Limb (tissue), 2 donors: Measurements from ENCODE around the gene ABCG1.

Experiments used
- DNase-seq, 2 donors: peaks; one replicate each; pipeline ENCODE4 v3.0.0-alpha.2; 2016; ENCODE audit errors: extremely low spot score in 2 of 2

The ABCG1 gene

GRCh38 chr21:42304556-42305454, 85.9 kb downstream of the ABCG1 start:
- DNase-seq, result no peak

- no peak for DNase-seq
These were observed 86.8 kb downstream of the ABCG1 start for GRCh38 chr21:42305707-42306147.

- DNase-seq, result no peak
These were observed 87.6 kb downstream of the ABCG1 start for GRCh38 chr21:42306366-42307035.

- no peak for DNase-seq
These were observed 88.2 kb downstream of the ABCG1 start for GRCh38 chr21:42307106-42307505.

- no peak for DNase-seq
These were observed 89.4 kb downstream of the ABCG1 start for GRCh38 chr21:42308161-42308913.

GRCh38 chr21:42308914-42309752, 90.2 kb downstream of the ABCG1 start:
- no peak for DNase-seq

GRCh38 chr21:42309753-42310213, 90.8 kb downstream of the ABCG1 start:
- peak; percentile 18 to 87 for DNase-seq

GRCh38 chr21:42310411-42311001, 91.6 kb downstream of the ABCG1 start:
- DNase-seq, result no peak

- no peak for DNase-seq
These were observed 92.2 kb downstream of the ABCG1 start for GRCh38 chr21:42311160-42311559.

- DNase-seq, result no peak
These were observed 93.1 kb downstream of the ABCG1 start for GRCh38 chr21:42311816-42312625.

GRCh38 chr21:42312626-42313104, 93.7 kb downstream of the ABCG1 start:
- no peak for DNase-seq

GRCh38 chr21:42313501-42313969, 94.6 kb downstream of the ABCG1 start:
- peak in 1 of 2 donors; percentile 27 for DNase-seq

GRCh38 chr21:42314616-42315295, 95.8 kb downstream of the ABCG1 start:
- no peak for DNase-seq

GRCh38 chr21:42315296-42315891, 96.5 kb downstream of the ABCG1 start, which contains the start of gene TFF3:
TSS of gene TFF3 (minus strand) at chr21:42315409. CDS start at chr21:42315374, 35 bp downstream.
- DNase-seq, result no peak

GRCh38 chr21:42316891-42317290, 98.0 kb downstream of the ABCG1 start:
- no peak for DNase-seq

GRCh38 chr21:42317341-42317741, 98.4 kb downstream of the ABCG1 start:
- DNase-seq, result no peak

GRCh38 chr21:42317826-42318746, 99.1 kb downstream of the ABCG1 start:
- DNase-seq, result no peak
